CD4-positive, alpha-beta T cell treated with Interleukin-2 at 100 ng/mL for 4 hours (primary cell): ENCODE results near the gene EPHB1.
A peak's percentile ranks its signal among the peaks of the same experiment; 100 is the strongest.

Experiments
- DNase-seq: peaks from one replicate; pipeline ENCODE4 v3.0.0-alpha.2; 2020; ENCODE audit warnings: low spot score

The EPHB1 gene

GRCh38 chr3:134850761-134851160, 55.7 kb downstream of the EPHB1 start:
- no peak for DNase-seq

DNA sequence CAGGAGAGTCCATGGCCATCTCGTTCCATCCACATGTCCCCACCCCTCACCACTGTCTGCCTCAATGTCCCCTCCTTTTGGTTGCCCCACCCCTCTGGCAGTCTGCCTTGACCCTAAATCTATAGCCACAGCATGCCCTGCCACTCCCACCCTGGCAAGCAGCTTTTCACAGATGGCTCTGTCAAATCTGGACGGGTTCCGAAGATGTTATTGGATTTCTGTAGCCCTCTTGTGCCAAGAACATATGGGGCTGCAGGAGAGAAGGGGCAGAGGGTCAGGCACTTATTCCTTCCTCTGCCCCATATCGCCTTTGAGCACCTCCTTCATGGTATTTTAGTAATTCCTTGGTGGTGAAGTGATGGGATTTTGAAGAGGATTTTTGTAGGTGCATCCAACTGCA, 57.1 kb downstream of the EPHB1 start:
- no peak for DNase-seq

- DNase-seq: peak; percentile 0
Observed at GRCh38 chr3:134852893-134853351, 57.9 kb downstream of the EPHB1 start.

DNA sequence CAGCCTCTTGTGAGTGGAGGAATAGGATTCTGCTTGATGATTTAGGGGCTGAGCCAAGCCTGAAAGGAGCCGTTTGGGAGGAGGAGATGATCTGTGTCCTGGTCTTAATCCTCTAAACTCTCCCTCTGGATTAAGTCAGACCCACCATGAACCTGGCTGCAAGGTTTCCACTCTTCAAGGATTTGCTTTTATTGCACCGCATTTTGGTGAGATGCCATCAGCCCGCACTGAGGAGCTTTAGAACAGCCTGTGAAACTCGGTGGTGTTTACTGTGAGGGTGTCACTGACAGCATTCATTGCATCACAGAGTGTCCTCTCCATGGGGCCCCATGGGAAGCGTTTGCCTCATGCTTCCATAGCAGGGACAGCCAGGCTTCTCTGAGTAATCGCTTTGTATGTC, 59.2 kb downstream of the EPHB1 start:
- no peak for DNase-seq

DNA sequence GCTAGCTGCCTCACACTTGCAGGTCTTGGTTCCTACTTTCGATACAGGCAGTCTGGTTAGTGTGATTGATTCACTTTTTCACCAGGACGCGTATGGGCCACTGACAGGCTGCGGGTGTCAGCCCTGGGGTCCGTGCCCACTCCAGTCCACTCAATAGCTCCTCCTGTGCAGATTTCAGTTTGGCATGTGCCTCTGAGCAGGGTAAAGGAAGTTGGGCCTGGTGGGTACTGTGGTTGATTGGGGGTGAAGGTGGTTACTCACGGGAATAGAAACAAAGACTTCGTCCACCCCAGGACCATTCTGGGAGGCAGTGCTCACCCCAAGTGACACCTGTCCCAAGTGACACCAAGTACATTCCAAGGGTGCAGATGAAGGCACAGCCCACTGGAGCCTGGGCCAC, 62.3 kb downstream of the EPHB1 start:
- DNase-seq: no peak

DNA sequence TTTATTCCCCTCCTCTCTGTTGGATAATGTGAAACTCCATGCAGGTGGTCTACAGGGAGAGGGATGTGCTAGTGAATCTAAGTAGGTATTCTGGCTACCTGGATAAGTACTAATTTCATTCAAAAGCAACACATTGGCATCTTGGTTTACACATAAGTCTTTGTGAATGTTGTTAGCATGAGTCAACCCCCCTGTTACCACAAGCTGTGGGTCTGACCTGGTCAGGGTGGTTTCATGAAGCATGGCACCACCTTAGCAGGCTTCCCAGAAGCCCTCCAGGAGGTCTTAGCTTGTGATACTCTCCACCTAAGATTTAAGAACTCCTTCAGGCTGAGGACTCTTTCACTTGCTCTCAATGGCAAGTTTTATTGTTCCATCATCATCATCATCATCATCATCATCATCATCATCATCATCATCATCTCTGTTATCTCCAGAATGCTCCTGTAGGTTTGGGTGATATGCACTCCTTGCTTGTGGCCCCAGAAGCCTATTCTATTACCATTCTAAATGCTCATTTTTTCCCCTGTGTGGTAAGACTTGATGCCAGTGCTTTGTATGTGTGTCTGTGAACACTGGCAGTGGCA, 62.8 kb downstream of the EPHB1 start:
- no peak for DNase-seq

DNA sequence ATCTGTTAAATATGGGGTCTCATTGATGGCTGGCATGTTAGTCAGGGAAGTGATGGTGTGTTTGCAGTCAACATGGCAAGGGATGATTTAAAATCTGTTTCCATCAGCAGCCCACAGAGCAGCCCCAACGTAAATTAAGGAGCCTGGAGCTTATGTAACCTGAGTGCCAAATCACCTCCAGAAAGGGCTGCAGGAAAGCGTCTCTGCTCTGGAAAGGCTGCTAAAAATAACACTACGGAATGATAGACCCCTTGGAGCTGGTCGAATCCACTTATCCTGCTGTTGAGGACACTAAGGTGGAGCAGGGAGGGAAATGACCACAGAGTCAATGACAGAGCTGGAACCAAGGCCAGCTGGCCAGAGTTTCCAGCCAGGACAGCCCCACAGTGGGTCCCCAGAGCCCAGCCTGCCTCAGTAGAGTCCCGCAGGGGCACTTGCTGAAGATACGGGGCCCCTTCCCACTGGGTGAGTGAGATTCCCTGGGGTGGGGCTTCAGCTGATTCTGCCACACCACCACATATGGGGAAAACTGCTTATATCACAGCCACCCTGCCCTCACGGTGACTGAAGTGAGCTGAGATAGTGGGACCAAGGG, 63.5 kb downstream of the EPHB1 start:
- no peak for DNase-seq

DNA sequence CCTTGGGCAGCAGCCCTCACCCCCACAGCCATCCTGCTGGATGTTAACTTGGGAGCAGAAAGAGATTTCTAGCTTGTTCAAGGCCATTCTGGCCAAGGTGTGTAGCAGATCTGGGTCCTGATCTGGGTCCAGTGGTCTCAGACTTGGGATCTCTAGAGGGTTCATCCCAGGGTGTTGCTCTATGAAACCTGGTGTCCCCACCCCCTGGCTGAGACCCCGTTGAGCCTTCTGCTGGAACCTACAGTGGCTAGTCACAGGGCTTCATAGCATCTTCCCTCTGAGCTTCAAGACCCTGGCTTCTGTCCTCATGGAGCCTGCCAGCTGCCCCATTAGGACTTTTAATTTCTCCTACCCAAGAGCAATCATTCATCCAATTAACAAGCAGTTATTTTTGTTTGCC, 64.3 kb downstream of the EPHB1 start:
- DNase-seq: no peak

DNA sequence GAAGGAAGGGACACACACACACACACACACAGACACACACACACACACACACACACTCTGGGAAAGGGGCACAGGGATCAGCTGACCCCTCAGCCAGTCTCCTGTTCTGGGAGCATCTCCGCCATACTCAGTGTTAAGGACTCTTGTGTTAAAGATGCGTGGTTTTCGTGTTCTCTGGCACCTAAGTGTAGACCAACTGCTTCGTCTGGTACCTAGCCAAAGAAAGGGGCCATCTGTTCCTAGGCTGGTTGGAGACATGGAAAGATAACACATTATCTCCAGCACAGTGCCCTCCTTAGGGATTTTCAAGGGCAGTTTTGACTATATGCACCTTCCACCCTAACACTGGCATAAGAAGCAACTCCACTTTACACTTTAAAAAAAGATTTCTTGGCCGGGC, 65.1 kb downstream of the EPHB1 start:
- no peak for DNase-seq

DNA sequence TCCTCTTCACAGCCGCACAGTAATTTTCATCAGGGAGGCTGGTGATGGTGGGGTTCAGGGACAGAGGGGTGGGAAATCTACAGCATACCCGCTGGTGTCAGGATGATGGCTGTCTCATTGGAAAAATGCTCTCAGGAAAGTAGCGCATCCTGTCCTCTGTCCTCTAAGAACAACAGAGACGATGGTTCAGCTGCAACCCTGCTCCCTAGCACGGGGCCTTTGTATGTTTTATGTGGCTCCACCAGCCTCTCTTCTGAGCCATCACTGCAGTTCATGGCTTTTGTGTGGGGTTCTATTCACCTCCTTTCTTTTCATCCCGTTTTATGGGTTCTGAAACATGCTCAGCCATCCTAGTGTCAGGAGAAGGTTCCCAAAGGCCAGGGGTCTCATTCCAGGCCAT, 68.9 kb downstream of the EPHB1 start:
- DNase-seq: no peak

GRCh38 chr3:134864636-134865035, 69.6 kb downstream of the EPHB1 start:
- DNase-seq: no peak

- DNase-seq: no peak
Observed at GRCh38 chr3:134867277-134867676, 72.2 kb downstream of the EPHB1 start.

- no peak for DNase-seq
Observed at GRCh38 chr3:134869153-134869726, 74.2 kb downstream of the EPHB1 start.

DNA sequence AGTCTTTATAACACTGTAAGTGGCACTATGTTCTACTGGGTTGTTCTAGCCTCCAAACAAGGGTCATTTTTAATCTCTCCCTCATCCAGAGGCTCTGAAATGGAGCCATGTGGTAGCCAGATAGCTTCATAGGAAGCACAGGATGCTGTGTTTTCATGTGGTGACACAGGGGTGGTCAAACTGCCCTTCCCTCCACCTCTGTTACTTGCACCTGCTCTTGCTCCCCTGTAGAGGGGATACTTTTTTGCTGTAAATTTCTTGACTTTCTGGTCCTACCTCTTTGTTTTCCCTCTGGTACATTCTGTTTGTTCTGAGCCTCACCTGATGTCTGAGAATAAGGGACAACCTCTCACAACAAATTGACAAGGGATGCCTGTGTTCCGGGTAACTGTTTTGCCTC, 76.8 kb downstream of the EPHB1 start:
- DNase-seq: no peak

GRCh38 chr3:134872440-134873388, 77.7 kb downstream of the EPHB1 start:
- no peak for DNase-seq

- DNase-seq: no peak
Observed at GRCh38 chr3:134873789-134874188, 78.7 kb downstream of the EPHB1 start.

DNA sequence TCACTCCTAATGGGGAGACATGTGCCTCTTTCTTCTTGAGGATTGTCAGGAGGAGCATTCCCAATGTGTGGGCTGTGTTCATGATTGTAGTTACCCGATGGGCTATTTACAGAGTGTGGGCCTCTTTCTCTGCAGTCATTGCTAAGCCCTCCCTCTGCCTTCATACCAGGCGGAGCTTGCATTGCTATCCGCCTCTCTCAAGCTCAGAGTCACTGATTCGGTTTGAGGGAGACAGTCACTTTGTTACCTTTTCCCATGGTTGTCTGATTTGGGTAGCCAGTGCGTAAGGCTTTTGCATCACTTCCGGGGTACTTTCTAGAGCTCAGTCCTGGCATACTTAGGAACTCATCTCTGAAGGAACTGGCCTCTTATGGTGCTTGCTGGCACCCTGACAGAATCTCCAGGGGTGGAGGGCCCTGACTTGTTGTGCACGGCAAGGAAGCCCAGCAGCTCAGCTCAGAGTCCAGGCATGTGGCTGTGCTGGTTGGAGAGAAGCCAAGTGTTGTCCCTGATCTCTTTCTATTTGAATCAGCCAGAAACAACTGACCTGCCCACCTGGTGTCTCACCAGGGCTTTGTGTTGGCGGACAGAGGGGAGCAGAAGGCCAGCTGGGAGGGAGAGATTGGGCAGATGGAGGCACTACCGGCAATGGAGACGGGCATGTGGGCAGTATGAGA, 79.8 kb downstream of the EPHB1 start:
- DNase-seq: no peak

GRCh38 chr3:134876836-134877235, 81.8 kb downstream of the EPHB1 start:
- no peak for DNase-seq

DNA sequence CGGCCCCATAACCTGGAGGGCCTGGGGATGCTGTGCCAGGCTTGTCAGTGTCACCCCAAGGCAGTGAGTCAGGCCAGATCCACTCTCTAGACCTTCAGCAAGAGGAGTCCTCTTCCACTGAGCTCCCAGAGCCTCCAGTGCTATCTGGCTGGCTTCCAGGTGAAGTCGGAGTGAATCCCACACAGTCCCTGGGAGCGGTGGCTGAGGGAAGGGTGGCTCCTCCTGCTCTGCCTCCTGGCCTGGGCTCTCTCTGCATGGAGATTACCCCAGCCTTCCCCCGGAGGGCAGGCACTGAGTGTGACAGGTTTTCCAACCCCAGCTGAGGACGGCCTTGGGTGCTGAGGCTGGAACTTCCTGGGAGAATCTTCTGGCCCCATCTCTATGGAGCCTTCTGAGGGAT, 82.7 kb downstream of the EPHB1 start:
- DNase-seq: no peak

GRCh38 chr3:134879990-134880389, 84.9 kb downstream of the EPHB1 start:
- DNase-seq: no peak

DNA sequence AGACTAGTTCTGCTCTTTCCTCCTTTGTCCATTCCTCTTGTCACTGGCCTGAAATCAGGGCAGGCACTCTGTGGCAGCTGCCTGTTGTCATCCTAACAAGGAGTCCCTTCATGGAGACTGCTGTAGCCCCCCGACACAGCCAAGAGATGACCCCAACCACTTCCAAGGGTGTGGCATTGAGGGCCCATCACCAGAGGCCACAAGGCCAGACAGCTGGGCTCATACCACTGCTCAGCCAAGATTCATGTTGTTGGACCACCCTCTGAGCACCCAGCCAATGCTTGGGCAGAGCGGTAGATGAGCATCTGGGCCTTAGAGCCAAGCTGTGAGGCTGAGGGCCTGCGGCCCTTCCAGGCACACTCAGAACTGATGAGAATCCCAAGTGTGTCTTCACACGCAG, 85.4 kb downstream of the EPHB1 start:
- DNase-seq: no peak

DNA sequence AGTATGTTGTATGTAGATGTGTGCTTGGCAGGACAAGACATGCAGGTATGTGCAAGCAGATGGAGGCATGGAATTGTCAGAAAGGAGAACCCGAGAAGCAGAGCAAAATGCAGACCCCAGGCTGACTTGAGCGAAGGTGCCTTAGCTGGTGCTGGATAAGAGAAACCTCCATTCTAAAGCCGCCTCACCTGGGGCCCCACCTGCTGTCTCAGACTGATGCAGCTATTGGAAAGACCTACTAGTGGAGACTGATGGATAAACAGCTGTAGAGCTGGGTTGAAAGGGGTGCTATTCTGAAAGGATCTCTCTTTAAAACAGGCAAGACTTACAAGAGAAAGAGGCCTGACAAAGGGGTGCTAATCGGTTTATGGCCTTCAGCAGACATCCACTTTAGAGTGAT, 86.2 kb downstream of the EPHB1 start:
- no peak for DNase-seq
